Measurements from ENCODE around the gene ARL5A.

Gene ARL5A

GRCh38 chr2:151841047-151841424, 12.8 kb upstream of the ARL5A start:
- no peak for TF ChIP-seq CTCF (IDR thresholded peaks at IDR 0.05; ENCODE audit: low read depth, low read length)
- H3K4me3 ChIP-seq (replicated peaks in 1 of 2; ENCODE audit: low read depth in 2 of 2, low read length in 2 of 2): no peak overlapping the region
- DNase-seq (ENCODE audit: low read depth in 2 of 2): no peak

- no peak overlapping the region for H3K4me3 ChIP-seq (replicated peaks in 1 of 2; ENCODE audit: low read depth in 2 of 2, low read length in 2 of 2)
- no peak for TF ChIP-seq CTCF (IDR thresholded peaks at IDR 0.05; ENCODE audit: low read depth, low read length)
Measured at GRCh38 chr2:151840216-151841046, 12.2 kb upstream of the ARL5A start.

GRCh38 chr2:151837926-151838325, 9.7 kb upstream of the ARL5A start:
- H3K4me3 ChIP-seq (replicated peaks in 1 of 2; ENCODE audit: low read depth in 2 of 2, low read length in 2 of 2): no peak overlapping the region
- no peak for DNase-seq (ENCODE audit: low read depth in 2 of 2)
- TF ChIP-seq CTCF (IDR thresholded peaks at IDR 0.05; ENCODE audit: low read depth, low read length): no peak

More at GRCh38 chr2:151840216-151841046, 12.2 kb upstream of the ARL5A start:
- no peak for DNase-seq (ENCODE audit: low read depth in 2 of 2)

- no peak for DNase-seq (ENCODE audit: low read depth in 2 of 2)
- TF ChIP-seq CTCF (IDR thresholded peaks at IDR 0.05; ENCODE audit: low read depth, low read length): no peak
- no peak overlapping the region for H3K4me3 ChIP-seq (replicated peaks in 1 of 2; ENCODE audit: low read depth in 2 of 2, low read length in 2 of 2)
Measured at GRCh38 chr2:151833984-151834383, 5.8 kb upstream of the ARL5A start.

- no peak overlapping the region for H3K4me3 ChIP-seq (replicated peaks in 1 of 2; ENCODE audit: low read depth in 2 of 2, low read length in 2 of 2)
- no peak for TF ChIP-seq CTCF (IDR thresholded peaks at IDR 0.05; ENCODE audit: low read depth, low read length)
- no peak for DNase-seq (ENCODE audit: low read depth in 2 of 2)
Measured at GRCh38 chr2:151830961-151831360, 2.7 kb upstream of the ARL5A start.

- no peak for TF ChIP-seq CTCF (IDR thresholded peaks at IDR 0.05; ENCODE audit: low read depth, low read length)
- DNase-seq (ENCODE audit: low read depth in 2 of 2): no peak
- peak overlapping the region; percentile 45 to 83 for H3K4me3 ChIP-seq (replicated peaks in 1 of 2; ENCODE audit: low read depth in 2 of 2, low read length in 2 of 2)
Measured at GRCh38 chr2:151828890-151829324, 686 bp upstream of the ARL5A start.

Data from cardiac fibroblast (primary cell).